GM23338 (cell line): ENCODE measurements around the gene AFTPH. TPM values are rescaled to one million over a fixed set of nuclear protein-coding genes. Genes with fewer than 3 reads are reported as not detected.

Experiments
- ATAC-seq: fragments of 200-7000 bp; cut with Tn5 transposase; 3 replicates; pipeline ENCODE4 v1.9.1; 2020
- DNase-seq: peaks from one replicate; pipeline ENCODE4 v3.0.0-alpha.2; 2015; ENCODE audit warnings: low spot score
- H2AFZ ChIP-seq: fragments of 200-600 bp; sonication (generic); 2 replicates; pipeline ENCODE4 v1.8.0; 2016; ENCODE audit warnings: antibody characterized with exemption, mild to moderate bottlenecking, moderate library complexity
- H3F3A ChIP-seq: fragments of 200-600 bp; sonication (generic); replicated peaks from 2 replicates; pipeline ENCODE4 v1.8.0; 2017; ENCODE audit warnings: antibody characterized with exemption, mixed run types, low read depth
- H3K27ac ChIP-seq: fragments of 200-600 bp; sonication (generic); 2 replicates; pipeline ENCODE4 v1.6.1; 2016; ENCODE audit warnings: low read depth
- H3K27me3 ChIP-seq: fragments of 200-600 bp; sonication (generic); 2 replicates; pipeline ENCODE4 v1.8.0; 2016; ENCODE audit warnings: mild to moderate bottlenecking, mixed run types, moderate library complexity; ENCODE audit not compliant: insufficient read depth
- H3K36me3 ChIP-seq: fragments of 200-600 bp; sonication (generic); 2 replicates; pipeline ENCODE4 v1.8.0; 2016; ENCODE audit warnings: mild to moderate bottlenecking; ENCODE audit not compliant: insufficient read depth
- H3K4me1 ChIP-seq: fragments of 200-600 bp; sonication (generic); 2 replicates; pipeline ENCODE4 v1.8.0; 2016; ENCODE audit warnings: mild to moderate bottlenecking, moderate library complexity; ENCODE audit not compliant: insufficient read depth
- H3K4me2 ChIP-seq: fragments of 200-600 bp; sonication (generic); 2 replicates; pipeline ENCODE4 v1.7.1; 2017; ENCODE audit warnings: mixed run types
- H3K4me3 ChIP-seq: fragments of 200-600 bp; sonication (generic); 2 replicates; pipeline ENCODE4 v1.6.1; 2016; ENCODE audit warnings: mixed run types
- H3K79me2 ChIP-seq: fragments of 200-600 bp; sonication (generic); replicated peaks from 2 replicates; pipeline ENCODE4 v1.8.0; 2017; ENCODE audit warnings: mild to moderate bottlenecking; ENCODE audit not compliant: insufficient read depth
- H3K9me2 ChIP-seq: fragments of 200-600 bp; sonication (generic); 2 replicates; pipeline ENCODE4 v1.8.0; 2017; ENCODE audit not compliant: insufficient read depth
- H4K20me1 ChIP-seq: fragments of 200-600 bp; sonication (generic); replicated peaks from 2 replicates; pipeline ENCODE4 v1.8.0; 2017; ENCODE audit warnings: mild to moderate bottlenecking; ENCODE audit not compliant: insufficient read depth
- H3K27ac Mint-ChIP-seq: 2 replicates; pipeline ENCODE4 v1.8.0; 2020; ENCODE audit warnings: inconsistent platforms, mild to moderate bottlenecking, moderate library complexity, mixed read lengths
- H3K27me3 Mint-ChIP-seq: 3 replicates; pipeline ENCODE4 v1.8.0; 2022; ENCODE audit warnings: low read depth, mild to moderate bottlenecking, moderate library complexity, mixed read lengths, inconsistent platforms; ENCODE audit not compliant: insufficient read depth, poor library complexity
- H3K36me3 Mint-ChIP-seq: 3 replicates; pipeline ENCODE4 v1.8.0; 2021; ENCODE audit warnings: low read depth, mild to moderate bottlenecking, inconsistent platforms, moderate library complexity, mixed read lengths
- H3K4me1 Mint-ChIP-seq: 3 replicates; pipeline ENCODE4 v1.8.0; 2020; ENCODE audit warnings: mild to moderate bottlenecking, inconsistent platforms, mixed read lengths
- H3K4me3 Mint-ChIP-seq: 3 replicates; pipeline ENCODE4 v1.8.0; 2021; ENCODE audit warnings: moderate library complexity, mild to moderate bottlenecking, inconsistent platforms, mixed read lengths
- H3K9me3 Mint-ChIP-seq: 3 replicates; pipeline ENCODE4 v1.8.0; 2020; ENCODE audit warnings: moderate library complexity, mild to moderate bottlenecking, inconsistent platforms, mixed read lengths
- CREB1 ChIP-seq: fragments of 250-450 bp; sonication (Bioruptor Pico); IDR thresholded peaks from 2 replicates; pipeline ENCODE4 v1.5.0; 2020; ENCODE audit warnings: low read depth, mild to moderate bottlenecking, moderate library complexity
- CTCF ChIP-seq, 2 experiments: fragments of 200-600 bp in 1 of 2; sonication (generic) in 1 of 2; conservative IDR thresholded peaks; 2 replicates each; pipeline versions ENCODE4 v1.5.1 to v1.6.1; 2016 to 2017; ENCODE audit warnings: antibody characterized with exemption in 2 of 2, low read depth in 2 of 2, mild to moderate bottlenecking in 2 of 2, moderate library complexity in 1 of 2
- ETS1 ChIP-seq: IDR thresholded peaks from 2 replicates; pipeline ENCODE4 v1.6.1; 2016; ENCODE audit warnings: antibody characterized with exemption
- EZH2phosphoT487 ChIP-seq: fragments of 200-600 bp; sonication (generic); IDR thresholded peaks from one replicate; pipeline ENCODE4 v1.8.1; 2018; ENCODE audit warnings: antibody characterized with exemption; ENCODE audit not compliant: unreplicated experiment
- POLR2AphosphoS5 ChIP-seq: IDR thresholded peaks from 2 replicates; pipeline ENCODE4 v1.6.1; 2016; ENCODE audit warnings: antibody characterized with exemption, low read depth
- REST ChIP-seq: IDR thresholded peaks from one replicate; pipeline ENCODE4 v1.6.1; 2018; ENCODE audit warnings: antibody characterized with exemption; ENCODE audit not compliant: unreplicated experiment
- STAT1 ChIP-seq: IDR thresholded peaks from one replicate; pipeline ENCODE4 v1.6.1; 2016; ENCODE audit warnings: antibody characterized with exemption; ENCODE audit not compliant: unreplicated experiment
- polyA plus RNA-seq: library from polyadenylated mRNA; unstranded; fragments of >200 nt; fragmentation: Nextera tagmentation; extraction: Ambion mirVana; gene quantifications from 2 replicates; pipeline ENCODE4 v1.2.1, GENCODE V29; 2016
- total RNA-seq: library from RNA; depleted of rRNA; stranded (reverse); fragments of >200 nt; shearing (Covaris generic); gene quantifications from 2 replicates; pipeline ENCODE4 v1.2.3, GENCODE V29; 2014

The AFTPH gene
- total and polyA plus RNA-seq, 2 experiments from 2014 or later = 14.9 to 20.6 TPM

GRCh38 chr2:64551851-64552250 lies 27.7 kb downstream of the AFTPH start (continued):
- TF ChIP-seq POLR2AphosphoS5 = no peak
- TF ChIP-seq ETS1 = no peak

GRCh38 chr2:64554117-64554516 lies 30.0 kb downstream of the AFTPH start:
- Histone ChIP-seq H3K4me3 (no peak overlapping the region), H2AFZ (no peak overlapping the region), H4K20me1 (no peaks in the 10 kb centered on the region), H3K79me2 (peaks cover 9% of the 10 kb centered on the region), H3K4me1 (peaks cover 8% of the 10 kb centered on the region; the same call in 1 of the 2 replicates), H3K27me3 (no peaks in the 10 kb centered on the region), H3K4me2 (no peak overlapping the region), H3K36me3 (no peaks in the 10 kb centered on the region), H3F3A (no peaks in the 10 kb centered on the region), H3K9me2 (no peaks in the 10 kb centered on the region), H3K27ac (no peak overlapping the region)
- no peaks in the 10 kb centered on the region for H3K9me3 Mint-ChIP-seq
- H3K4me3 Mint-ChIP-seq = no peak overlapping the region
- H3K27ac Mint-ChIP-seq = no peak overlapping the region
- H3K36me3 Mint-ChIP-seq = peaks cover 3% of the 10 kb centered on the region; the same call in 1 of the 3 replicates
- no peak for DNase-seq
- peaks cover 6% of the 10 kb centered on the region; the same call in 2 of the 3 replicates for H3K4me1 Mint-ChIP-seq
- TF ChIP-seq EZH2phosphoT487 = no peak
- no peak for TF ChIP-seq REST
- no peak for TF ChIP-seq POLR2AphosphoS5
- TF ChIP-seq CTCF (conservative IDR thresholded peaks at IDR 0.05; ENCODE audit: low read depth in 2 of 2) = no peak
- TF ChIP-seq CREB1 (CRISPR knock-in tag) = no peak
- no peak for TF ChIP-seq ETS1
- TF ChIP-seq STAT1 = no peak
- no peak; the same call in 2 of the 3 replicates for ATAC-seq
- no peaks in the 10 kb centered on the region for H3K27me3 Mint-ChIP-seq
